CD4-positive, CD25-positive, alpha-beta regulatory T cell (primary cell): ENCODE measurements around the gene MAPRE2. TPM values are rescaled to one million over a fixed set of nuclear protein-coding genes. Genes with fewer than 3 reads are reported as not detected.

ENCODE experiments used
- ATAC-seq, 2 donors: fragments of 150-1000 bp; cut with Tn5 transposase; one replicate each; pipeline ENCODE4 v1.10.0; 2021; ENCODE audit warnings: low read depth in 2 of 2, moderate number of reproducible peaks in 2 of 2, moderate library complexity in 1 of 2
- DNase-seq, 3 donors: peaks; one replicate each; pipeline versions ENCODE4 v3.0.0 to v3.0.0-alpha.2; 2012 to 2022; ENCODE audit warnings: mixed read lengths in 1 of 3
- H3K27ac ChIP-seq: one replicate; pipeline ENCODE4 v1.7.0; 2013; ENCODE audit warnings: mild to moderate bottlenecking, low read length; ENCODE audit not compliant: insufficient read depth, poor library complexity, severe bottlenecking
- H3K27me3 ChIP-seq: one replicate; pipeline ENCODE4 v1.7.0; 2013; ENCODE audit warnings: low read length; ENCODE audit not compliant: control insufficient read depth, insufficient read depth
- H3K36me3 ChIP-seq: one replicate; pipeline ENCODE4 v1.7.0; 2013; ENCODE audit warnings: mild to moderate bottlenecking, low read length, moderate library complexity; ENCODE audit not compliant: control insufficient read depth, insufficient read depth
- H3K4me1 ChIP-seq: 2 replicates; pipeline ENCODE4 v1.7.0; 2013; ENCODE audit warnings: mild to moderate bottlenecking, low read length; ENCODE audit not compliant: insufficient read depth, control insufficient read depth, poor library complexity, severe bottlenecking
- H3K4me3 ChIP-seq: one replicate; pipeline ENCODE4 v1.7.0; 2013; ENCODE audit warnings: low read depth, mild to moderate bottlenecking, low read length, moderate library complexity
- H3K9me3 ChIP-seq, 2 experiments: 1 replicate in 1 of 2; 2 replicates in 1 of 2; pipeline ENCODE4 v1.7.0; 2013; ENCODE audit warnings: low read length in 2 of 2, mild to moderate bottlenecking in 1 of 2, moderate library complexity in 1 of 2; ENCODE audit not compliant: control insufficient read depth in 2 of 2
- H3K27ac Mint-ChIP-seq, 3 donors: one replicate each; pipeline ENCODE4 v1.8.0; 2020 to 2022; ENCODE audit warnings: mild to moderate bottlenecking in 3 of 3, mixed read lengths in 3 of 3, moderate library complexity in 2 of 3
- H3K27me3 Mint-ChIP-seq: one replicate; pipeline ENCODE4 v1.8.0; 2022; ENCODE audit warnings: mild to moderate bottlenecking, mixed read lengths
- H3K36me3 Mint-ChIP-seq: one replicate; pipeline ENCODE4 v1.8.0; 2020; ENCODE audit warnings: mixed read lengths
- H3K4me1 Mint-ChIP-seq, 4 donors: one replicate each; pipeline ENCODE4 v1.8.0; 2020 to 2022; ENCODE audit warnings: mixed read lengths in 4 of 4, mild to moderate bottlenecking in 1 of 4
- H3K4me3 Mint-ChIP-seq, 4 donors: one replicate each; pipeline ENCODE4 v1.8.0; 2020 to 2022; ENCODE audit warnings: mild to moderate bottlenecking in 4 of 4, mixed read lengths in 4 of 4, moderate library complexity in 3 of 4
- H3K9me3 Mint-ChIP-seq, 7 donors: one replicate each; pipeline ENCODE4 v1.8.0; 2020 to 2022; ENCODE audit warnings: mixed read lengths in 7 of 7, mild to moderate bottlenecking in 3 of 7, moderate library complexity in 2 of 7
- polyA plus RNA-seq, 4 donors: library from polyadenylated mRNA; unstranded; fragments of 300-500 nt; fragmentation: Illumina TruSeq; gene quantifications; one replicate each; pipeline ENCODE4 v1.2.3, GENCODE V29; 2021
- total RNA-seq: library from RNA; stranded (reverse); gene quantifications from one replicate; pipeline ENCODE4 v1.2.3, GENCODE V29; 2022

The MAPRE2 gene
- total and polyA plus RNA-seq, 5 donors from 2014 or later, result 62.2 to 82.5 (median 67.3) TPM

DNA sequence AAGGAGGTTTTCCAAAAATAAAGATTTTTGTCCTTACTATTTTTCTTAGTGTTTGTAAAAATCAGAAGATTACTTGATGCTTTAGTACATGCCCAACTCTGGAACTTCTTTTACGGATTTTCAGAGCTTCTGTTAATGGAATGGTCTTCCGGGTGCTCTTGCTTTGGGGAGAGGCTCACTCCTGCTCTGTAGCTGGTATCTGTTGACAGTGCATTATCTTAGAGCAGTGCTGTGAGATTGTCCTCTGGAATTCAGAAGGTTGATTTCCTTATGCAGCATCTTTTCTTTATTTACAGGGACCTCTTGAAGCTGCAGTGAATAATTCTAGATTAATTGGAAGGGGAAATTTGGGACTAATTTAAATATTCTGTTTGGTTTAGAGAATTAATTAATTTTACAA lies 4.6 kb downstream of the MAPRE2 start:
- Mint-ChIP-seq H3K4me1 (peaks cover 57 to 87% (median 77%) of the 10 kb centered on the region in 4 donors), H3K36me3 (peaks cover 4% of the 10 kb centered on the region), H3K27me3 (peaks cover 7% of the 10 kb centered on the region), H3K27ac (peak overlapping the region in 1 of 3 donors; percentile 34), H3K9me3 (peaks cover 0 to 3% (median 0%) of the 10 kb centered on the region in 7 donors), H3K4me3 (peak overlapping the region; percentile 48 to 73 (median 60))
- H3K4me1 ChIP-seq, result peaks cover 75% of the 10 kb centered on the region
- DNase-seq, result no peak
- H3K27me3 ChIP-seq, result no peaks in the 10 kb centered on the region
- H3K4me3 ChIP-seq, result peak overlapping the region; percentile 34
- H3K27ac ChIP-seq, result no peak overlapping the region
- H3K9me3 ChIP-seq, result no peaks in the 10 kb centered on the region
- ATAC-seq, result no peak
- no peaks in the 10 kb centered on the region for H3K36me3 ChIP-seq

DNA sequence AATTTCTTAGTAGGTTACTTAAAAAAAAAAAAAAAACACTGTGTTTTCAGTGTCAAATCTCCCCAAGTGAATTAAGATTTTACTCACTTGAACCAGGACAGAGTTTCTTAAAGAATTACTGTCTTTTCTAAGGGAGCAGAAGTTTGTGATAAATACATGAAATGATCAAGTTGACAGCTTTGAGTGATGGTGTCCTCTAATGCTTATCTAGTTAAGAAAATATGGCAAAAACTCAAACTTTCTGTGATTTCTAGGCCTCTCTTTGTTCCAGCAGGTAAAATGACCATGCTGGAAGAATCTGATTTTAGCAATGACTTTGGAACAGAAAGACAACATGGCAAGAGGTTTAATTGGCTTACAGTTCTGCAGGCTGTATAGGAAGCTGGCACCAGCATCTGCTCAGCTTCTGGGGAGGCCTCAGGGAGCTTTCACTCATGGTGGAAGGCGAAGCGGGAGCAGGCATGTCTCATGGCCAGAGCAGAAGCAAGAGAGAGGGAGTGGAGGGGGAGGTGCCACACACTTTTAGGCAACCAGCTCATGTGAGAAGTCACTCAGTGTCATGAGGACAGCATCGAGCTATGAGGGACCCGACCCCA lies 6.6 kb downstream of the MAPRE2 start:
- Mint-ChIP-seq H3K4me1 (peaks cover 62 to 92% (median 80%) of the 10 kb centered on the region in 4 donors), H3K4me3 (no peak overlapping the region), H3K9me3 (peaks cover 0 to 3% (median 0%) of the 10 kb centered on the region in 7 donors), H3K27me3 (peaks cover 4% of the 10 kb centered on the region), H3K36me3 (peaks cover 11% of the 10 kb centered on the region), H3K27ac (peak overlapping the region; percentile 34 to 77 (median 68))
- Histone ChIP-seq H3K4me1 (peaks cover 60% of the 10 kb centered on the region), H3K9me3 (no peaks in the 10 kb centered on the region), H3K4me3 (no peak overlapping the region), H3K36me3 (no peaks in the 10 kb centered on the region), H3K27ac (no peak overlapping the region), H3K27me3 (no peaks in the 10 kb centered on the region)
- no peak for ATAC-seq
- no peak for DNase-seq

DNA sequence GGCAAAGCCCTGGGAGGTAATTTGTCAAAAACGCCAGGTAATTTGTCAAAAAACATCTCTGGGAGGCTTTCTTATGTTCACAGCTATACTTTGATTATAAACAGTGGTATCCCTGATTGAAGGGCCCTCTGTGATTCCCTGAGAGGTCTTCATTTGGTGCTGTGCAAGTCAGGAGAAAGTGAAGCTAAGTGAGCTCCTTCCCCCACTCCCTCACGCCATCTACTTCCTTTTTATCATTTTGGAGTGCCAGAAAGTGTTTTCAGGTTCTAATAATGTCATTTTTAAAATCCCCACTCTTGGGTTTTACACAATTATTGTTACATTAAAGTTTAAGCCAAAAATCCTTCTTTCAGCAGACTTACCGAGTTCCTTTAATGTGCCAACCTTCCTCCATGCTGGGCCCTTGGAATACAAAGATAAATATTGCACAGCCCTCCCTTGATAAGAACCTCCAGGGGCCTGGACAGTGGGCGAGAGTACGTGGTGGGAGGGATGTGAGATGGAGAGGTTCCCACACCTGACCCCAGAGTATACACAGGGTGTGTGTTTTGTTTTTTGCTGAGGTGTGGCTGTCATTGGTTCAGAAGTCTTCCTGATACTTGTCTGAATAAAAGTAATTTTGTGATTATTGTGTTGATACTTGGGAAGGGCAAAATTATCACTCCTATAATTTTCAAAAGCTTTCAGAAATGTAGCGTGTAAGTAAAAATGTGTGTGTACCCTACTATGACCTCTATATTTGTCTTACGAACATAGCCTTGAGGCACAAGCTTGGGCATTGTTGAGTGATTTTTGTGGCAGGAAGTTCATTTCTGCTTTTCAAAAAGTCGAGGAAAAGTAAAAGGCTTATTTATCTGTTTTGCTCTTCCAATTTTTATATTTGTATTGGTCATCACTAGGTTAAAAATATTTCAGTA lies 8.2 kb downstream of the MAPRE2 start:
- H3K9me3 Mint-ChIP-seq, result peaks cover 0 to 3% (median 0%) of the 10 kb centered on the region in 7 donors
- Histone ChIP-seq H3K36me3 (no peaks in the 10 kb centered on the region), H3K27ac (peak overlapping the region; percentile 58), H3K27me3 (no peaks in the 10 kb centered on the region), H3K4me1 (peaks cover 44% of the 10 kb centered on the region), H3K9me3 (no peaks in the 10 kb centered on the region), H3K4me3 (peak overlapping the region; percentile 62)
- H3K4me1 Mint-ChIP-seq, result peaks cover 63 to 86% (median 78%) of the 10 kb centered on the region in 4 donors
- H3K4me3 Mint-ChIP-seq, result peak overlapping the region; percentile 22 to 72 (median 48)
- no peak for ATAC-seq
- DNase-seq, result no peak
- H3K27me3 Mint-ChIP-seq, result peaks cover 4% of the 10 kb centered on the region
- peak overlapping the region; percentile 77 to 88 (median 81) for H3K27ac Mint-ChIP-seq
- peaks cover 21% of the 10 kb centered on the region for H3K36me3 Mint-ChIP-seq

DNA sequence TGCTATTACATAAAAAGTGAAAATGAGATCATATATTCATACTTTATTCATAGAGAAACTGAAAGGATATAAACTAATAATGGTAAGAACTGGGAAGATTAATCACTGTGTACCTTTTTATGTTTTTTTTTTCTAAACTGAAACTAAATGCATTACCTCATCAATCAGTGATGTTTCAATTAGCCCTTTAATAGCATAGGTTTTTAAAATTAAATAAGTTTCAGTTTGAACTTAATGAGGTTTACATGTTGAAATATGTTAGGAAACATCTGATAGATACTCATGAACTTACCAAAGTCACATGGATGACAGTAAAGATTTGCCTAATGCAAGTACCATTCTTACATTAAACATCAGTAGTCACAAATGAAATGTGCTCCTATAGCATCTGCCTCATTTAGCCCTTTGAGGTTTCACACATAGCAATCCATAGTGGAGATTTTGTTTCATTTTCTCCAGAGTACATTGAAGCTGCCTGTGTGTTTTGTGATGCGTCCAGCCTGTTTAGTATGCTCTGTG lies 8.9 kb downstream of the MAPRE2 start:
- Mint-ChIP-seq H3K4me3 (peak overlapping the region; percentile 25 to 72 (median 48)), H3K9me3 (peaks cover 0 to 3% (median 0%) of the 10 kb centered on the region in 7 donors), H3K4me1 (peaks cover 56 to 86% (median 76%) of the 10 kb centered on the region in 4 donors), H3K27ac (peak overlapping the region; percentile 33 to 88 (median 77)), H3K36me3 (peaks cover 25% of the 10 kb centered on the region), H3K27me3 (peaks cover 4% of the 10 kb centered on the region)
- Histone ChIP-seq H3K9me3 (no peaks in the 10 kb centered on the region), H3K4me1 (peaks cover 37% of the 10 kb centered on the region), H3K27me3 (no peaks in the 10 kb centered on the region), H3K36me3 (no peaks in the 10 kb centered on the region), H3K4me3 (peak overlapping the region; percentile 62), H3K27ac (peak overlapping the region; percentile 58)
- DNase-seq (peak in 1 of 3 donors; percentile 20), ATAC-seq (peak; percentile 27 to 33)

DNA sequence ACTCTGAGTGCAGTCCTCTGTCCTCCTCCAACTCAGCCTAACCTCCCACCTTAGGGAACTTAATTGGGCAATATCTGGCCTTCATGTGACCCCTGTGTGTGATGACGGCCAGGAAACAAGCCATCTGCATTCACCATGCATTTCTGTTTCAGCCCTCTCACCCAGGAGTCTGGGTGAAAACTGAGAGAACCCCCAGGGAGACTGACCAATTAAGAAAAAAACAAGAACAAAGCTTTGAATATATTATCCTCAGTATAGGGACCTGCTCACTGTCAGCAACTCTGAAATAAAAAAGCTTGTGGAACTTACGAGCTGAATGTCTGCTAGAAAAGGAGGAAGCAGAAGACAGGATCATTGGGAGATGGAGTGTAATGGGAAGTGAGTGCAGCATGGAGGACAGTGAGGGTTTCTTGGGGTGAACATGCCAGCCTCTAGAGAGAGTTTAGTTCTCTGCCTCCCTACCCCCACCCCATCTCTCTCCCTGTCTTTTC lies 9.5 kb downstream of the MAPRE2 start:
- peaks cover 51 to 84% (median 72%) of the 10 kb centered on the region in 4 donors for H3K4me1 Mint-ChIP-seq
- ATAC-seq, result no peak
- H3K4me3 Mint-ChIP-seq, result peak overlapping the region in 3 of 4 donors; percentile 25 to 58 (median 45)

GRCh38 chr18:35051641-35052377 lies 10.6 kb downstream of the MAPRE2 start:
- Histone ChIP-seq H3K27ac (no peak overlapping the region), H3K36me3 (no peaks in the 10 kb centered on the region), H3K4me3 (no peak overlapping the region), H3K4me1 (peaks cover 26% of the 10 kb centered on the region), H3K9me3 (no peaks in the 10 kb centered on the region), H3K27me3 (no peaks in the 10 kb centered on the region)
- DNase-seq, result no peak
- peaks cover 0 to 3% (median 0%) of the 10 kb centered on the region in 7 donors for H3K9me3 Mint-ChIP-seq
- H3K27me3 Mint-ChIP-seq, result peaks cover 4% of the 10 kb centered on the region
- peak overlapping the region in 2 of 4 donors; percentile 3 to 41 for H3K4me3 Mint-ChIP-seq
- peaks cover 52 to 77% (median 64%) of the 10 kb centered on the region in 4 donors for H3K4me1 Mint-ChIP-seq
- H3K36me3 Mint-ChIP-seq, result peaks cover 27% of the 10 kb centered on the region
- H3K27ac Mint-ChIP-seq, result peak overlapping the region in 1 of 3 donors; percentile 66
- no peak for ATAC-seq

More for the DNA sequence above, 9.5 kb downstream of the MAPRE2 start:
- H3K36me3 ChIP-seq, result no peaks in the 10 kb centered on the region
- H3K9me3 Mint-ChIP-seq, result peaks cover 0 to 3% (median 0%) of the 10 kb centered on the region in 7 donors
- DNase-seq, result no peak
- no peaks in the 10 kb centered on the region for H3K9me3 ChIP-seq
- H3K27me3 Mint-ChIP-seq, result peaks cover 4% of the 10 kb centered on the region
- peak overlapping the region; percentile 11 for H3K4me3 ChIP-seq
- peaks cover 27% of the 10 kb centered on the region for H3K36me3 Mint-ChIP-seq
- H3K27me3 ChIP-seq, result no peaks in the 10 kb centered on the region
- no peak overlapping the region for H3K27ac ChIP-seq
- H3K4me1 ChIP-seq, result peaks cover 36% of the 10 kb centered on the region
- peak overlapping the region in 2 of 3 donors; percentile 15 to 88 for H3K27ac Mint-ChIP-seq

- Mint-ChIP-seq H3K4me1 (peaks cover 46 to 72% (median 55%) of the 10 kb centered on the region in 4 donors), H3K27me3 (peaks cover 4% of the 10 kb centered on the region), H3K27ac (peak overlapping the region in 1 of 3 donors; percentile 70), H3K36me3 (peaks cover 26% of the 10 kb centered on the region), H3K4me3 (no peak overlapping the region), H3K9me3 (no peaks in the 10 kb centered on the region)
- Histone ChIP-seq H3K4me3 (no peak overlapping the region), H3K27ac (no peak overlapping the region), H3K9me3 (no peaks in the 10 kb centered on the region), H3K4me1 (peaks cover 18% of the 10 kb centered on the region), H3K36me3 (no peaks in the 10 kb centered on the region), H3K27me3 (no peaks in the 10 kb centered on the region)
- DNase-seq (no peak), ATAC-seq (no peak)
Measured at GRCh38 chr18:35054401-35054800, 13.2 kb downstream of the MAPRE2 start.
